ENCODE results near the gene BCAS3.
A peak's percentile ranks its signal among the peaks of the same experiment; 100 is the strongest.

- TF ChIP-seq, protein P1, sequence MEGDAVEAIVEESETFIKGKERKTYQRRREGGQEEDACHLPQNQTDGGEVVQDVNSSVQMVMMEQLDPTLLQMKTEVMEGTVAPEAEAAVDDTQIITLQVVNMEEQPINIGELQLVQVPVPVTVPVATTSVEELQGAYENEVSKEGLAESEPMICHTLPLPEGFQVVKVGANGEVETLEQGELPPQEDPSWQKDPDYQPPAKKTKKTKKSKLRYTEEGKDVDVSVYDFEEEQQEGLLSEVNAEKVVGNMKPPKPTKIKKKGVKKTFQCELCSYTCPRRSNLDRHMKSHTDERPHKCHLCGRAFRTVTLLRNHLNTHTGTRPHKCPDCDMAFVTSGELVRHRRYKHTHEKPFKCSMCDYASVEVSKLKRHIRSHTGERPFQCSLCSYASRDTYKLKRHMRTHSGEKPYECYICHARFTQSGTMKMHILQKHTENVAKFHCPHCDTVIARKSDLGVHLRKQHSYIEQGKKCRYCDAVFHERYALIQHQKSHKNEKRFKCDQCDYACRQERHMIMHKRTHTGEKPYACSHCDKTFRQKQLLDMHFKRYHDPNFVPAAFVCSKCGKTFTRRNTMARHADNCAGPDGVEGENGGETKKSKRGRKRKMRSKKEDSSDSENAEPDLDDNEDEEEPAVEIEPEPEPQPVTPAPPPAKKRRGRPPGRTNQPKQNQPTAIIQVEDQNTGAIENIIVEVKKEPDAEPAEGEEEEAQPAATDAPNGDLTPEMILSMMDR (conservative IDR thresholded peaks at IDR 0.05): peak; percentile 13; the same call in 1 of the 2 replicates
- TF ChIP-seq ZFX (IDR thresholded peaks at IDR 0.05): no peak
Measured at GRCh38 chr17:61426482-61427304, 749.0 kb downstream of the BCAS3 start.

Measured in C4-2B (cell line).